ENCODE measurements around the gene PITPNC1. TPM values are rescaled to one million over a fixed set of nuclear protein-coding genes. Genes with fewer than 3 reads are reported as not detected.
A peak's percentile ranks its signal among the peaks of the same experiment; 100 is the strongest.

Gene PITPNC1
- total RNA-seq, 1 donor from 2014 or later = 23.7 TPM

GRCh38 chr17:67358612-67359011, 18.5 kb upstream of the PITPNC1 start:
- Histone ChIP-seq H3K4me3 (no peak overlapping the region), H3K4me1 (peaks cover 50% of the 10 kb centered on the region), H3K9me3 (no peaks in the 10 kb centered on the region), H3K36me3 (peaks cover 65% of the 10 kb centered on the region), H3K27me3 (ENCODE audit: low read depth) (no peaks in the 10 kb centered on the region), H3K27ac (no peak overlapping the region)
- TF ChIP-seq, protein P1, sequence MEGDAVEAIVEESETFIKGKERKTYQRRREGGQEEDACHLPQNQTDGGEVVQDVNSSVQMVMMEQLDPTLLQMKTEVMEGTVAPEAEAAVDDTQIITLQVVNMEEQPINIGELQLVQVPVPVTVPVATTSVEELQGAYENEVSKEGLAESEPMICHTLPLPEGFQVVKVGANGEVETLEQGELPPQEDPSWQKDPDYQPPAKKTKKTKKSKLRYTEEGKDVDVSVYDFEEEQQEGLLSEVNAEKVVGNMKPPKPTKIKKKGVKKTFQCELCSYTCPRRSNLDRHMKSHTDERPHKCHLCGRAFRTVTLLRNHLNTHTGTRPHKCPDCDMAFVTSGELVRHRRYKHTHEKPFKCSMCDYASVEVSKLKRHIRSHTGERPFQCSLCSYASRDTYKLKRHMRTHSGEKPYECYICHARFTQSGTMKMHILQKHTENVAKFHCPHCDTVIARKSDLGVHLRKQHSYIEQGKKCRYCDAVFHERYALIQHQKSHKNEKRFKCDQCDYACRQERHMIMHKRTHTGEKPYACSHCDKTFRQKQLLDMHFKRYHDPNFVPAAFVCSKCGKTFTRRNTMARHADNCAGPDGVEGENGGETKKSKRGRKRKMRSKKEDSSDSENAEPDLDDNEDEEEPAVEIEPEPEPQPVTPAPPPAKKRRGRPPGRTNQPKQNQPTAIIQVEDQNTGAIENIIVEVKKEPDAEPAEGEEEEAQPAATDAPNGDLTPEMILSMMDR (IDR thresholded peaks at IDR 0.05) = no peak
- ATAC-seq (no peak), DNase-seq (no peak)
- intact Hi-C loops (cut with DNase I) = no loop called here

GRCh38 chr17:67359960-67360791, 16.9 kb upstream of the PITPNC1 start:
- no peak overlapping the region for H3K27ac ChIP-seq
- no peaks in the 10 kb centered on the region for H3K9me3 ChIP-seq
- ATAC-seq (no peak), DNase-seq (no peak)
- H3K36me3 ChIP-seq = peaks cover 49% of the 10 kb centered on the region
- TF ChIP-seq, protein P1 (IDR thresholded peaks at IDR 0.05) = peak; percentile 10
- no peaks in the 10 kb centered on the region for H3K27me3 ChIP-seq (ENCODE audit: low read depth)
- H3K4me1 ChIP-seq = peaks cover 66% of the 10 kb centered on the region
- H3K4me3 ChIP-seq = no peak overlapping the region
- intact Hi-C loops (cut with DNase I) = no loop called here

DNA sequence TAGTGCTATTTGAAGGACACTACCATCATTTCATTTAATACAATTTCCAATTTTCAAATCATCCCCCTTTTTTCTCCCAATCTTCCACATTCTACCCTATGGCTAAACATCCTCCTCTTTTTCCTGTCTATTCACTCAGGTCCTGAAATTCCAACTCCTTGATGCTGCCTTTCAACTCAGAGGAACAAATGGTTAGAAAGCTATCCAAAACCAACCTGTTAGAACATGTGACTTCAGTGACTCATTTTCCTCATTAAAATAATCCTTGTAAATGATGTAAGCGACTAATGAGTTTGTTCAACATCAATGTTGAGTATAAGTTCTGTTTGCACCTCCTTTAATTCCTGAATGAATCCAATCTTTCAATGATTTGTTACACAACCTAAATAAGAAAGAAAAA, 16.2 kb upstream of the PITPNC1 start:
- ATAC-seq (no peak), DNase-seq (no peak)
- H3K4me1 ChIP-seq = peaks cover 70% of the 10 kb centered on the region
- no peak overlapping the region for H3K4me3 ChIP-seq
- H3K9me3 ChIP-seq = no peaks in the 10 kb centered on the region
- intact Hi-C loops (cut with DNase I) = no loop called here
- peaks cover 45% of the 10 kb centered on the region for H3K36me3 ChIP-seq
- no peaks in the 10 kb centered on the region for H3K27me3 ChIP-seq (ENCODE audit: low read depth)
- TF ChIP-seq, protein P1 (IDR thresholded peaks at IDR 0.05) = no peak
- H3K27ac ChIP-seq = no peak overlapping the region

- H3K4me1 ChIP-seq = peaks cover 74% of the 10 kb centered on the region
Observed at GRCh38 chr17:67362173-67362572, 14.9 kb upstream of the PITPNC1 start.

GRCh38 chr17:67364847-67365737, 12.0 kb upstream of the PITPNC1 start:
- Histone ChIP-seq H3K36me3 (peaks cover 21% of the 10 kb centered on the region), H3K27ac (peak overlapping the region; percentile 97), H3K9me3 (no peaks in the 10 kb centered on the region), H3K4me3 (peak overlapping the region; percentile 98), H3K4me1 (peaks cover 56% of the 10 kb centered on the region), H3K27me3 (ENCODE audit: low read depth) (no peaks in the 10 kb centered on the region)
- TF ChIP-seq, protein P1 (IDR thresholded peaks at IDR 0.05) = no peak
- intact Hi-C loops (cut with DNase I) = no loop called here
- DNase-seq (no peak), ATAC-seq (no peak)

More at GRCh38 chr17:67362173-67362572, 14.9 kb upstream of the PITPNC1 start:
- H3K27ac ChIP-seq = no peak overlapping the region
- peaks cover 32% of the 10 kb centered on the region for H3K36me3 ChIP-seq
- TF ChIP-seq, protein P1 (IDR thresholded peaks at IDR 0.05) = no peak
- intact Hi-C loops (cut with DNase I) = no loop called here
- no peak for ATAC-seq
- H3K9me3 ChIP-seq = no peaks in the 10 kb centered on the region
- no peak for DNase-seq
- no peaks in the 10 kb centered on the region for H3K27me3 ChIP-seq (ENCODE audit: low read depth)
- no peak overlapping the region for H3K4me3 ChIP-seq
